NCI-H524 treated with DMSO at 0.1 percent for 48 hours (cell line): ENCODE results near the gene SLC24A3.

Experiments
- DNase-seq: peaks from one replicate; lab custom pipeline; 2025; lab: John Stamatoyannopoulos, UW

SLC24A3 gene

GRCh38 chr20:19212469-19212815 lies at the start of gene SLC24A3:
Gene SLC24A3 (plus strand): TSS chr20:19212642.
- DNase-seq = no peak

GRCh38 chr20:19170148-19170547 lies 42.3 kb upstream of the SLC24A3 start:
- no peak for DNase-seq

GRCh38 chr20:19172637-19173036 lies 39.8 kb upstream of the SLC24A3 start:
- no peak for DNase-seq

GRCh38 chr20:19176470-19177052 lies 35.9 kb upstream of the SLC24A3 start:
- DNase-seq = no peak

- DNase-seq = no peak
These were observed 30.9 kb upstream of the SLC24A3 start for GRCh38 chr20:19181552-19181951.

GRCh38 chr20:19185083-19185482 lies 27.4 kb upstream of the SLC24A3 start:
- no peak for DNase-seq

- no peak for DNase-seq
These were observed 19.1 kb upstream of the SLC24A3 start for GRCh38 chr20:19193349-19193748.

GRCh38 chr20:19205981-19206396 lies 6.5 kb upstream of the SLC24A3 start:
- peak; percentile 20 for DNase-seq

- no peak for DNase-seq
These were observed 4.9 kb upstream of the SLC24A3 start for GRCh38 chr20:19207541-19207940.

- no peak for DNase-seq
These were observed 1.9 kb upstream of the SLC24A3 start for GRCh38 chr20:19210391-19211155.

- no peak for DNase-seq
These were observed 1.2 kb upstream of the SLC24A3 start for GRCh38 chr20:19211252-19211651.

- peak; percentile 87 for DNase-seq
These were observed 577 bp upstream of the SLC24A3 start for GRCh38 chr20:19211661-19212468.

- no peak for DNase-seq
These were observed 520 bp downstream of the SLC24A3 start for GRCh38 chr20:19212821-19213502.

- no peak for DNase-seq
These were observed 1.6 kb downstream of the SLC24A3 start for GRCh38 chr20:19213946-19214490.

- DNase-seq = no peak
These were observed 6.0 kb downstream of the SLC24A3 start for GRCh38 chr20:19218411-19218810.

GRCh38 chr20:19222520-19223040 lies 10.1 kb downstream of the SLC24A3 start:
- DNase-seq = no peak

GRCh38 chr20:19223640-19224039 lies 11.2 kb downstream of the SLC24A3 start:
- no peak for DNase-seq

GRCh38 chr20:19231359-19232035 lies 19.1 kb downstream of the SLC24A3 start:
- DNase-seq = no peak

- no peak for DNase-seq
These were observed 20.8 kb downstream of the SLC24A3 start for GRCh38 chr20:19232997-19233794.

- no peak for DNase-seq
These were observed 24.1 kb downstream of the SLC24A3 start for GRCh38 chr20:19236371-19237055.
